Measurements from ENCODE around the gene SMIM24. TPM values are rescaled to one million over a fixed set of nuclear protein-coding genes. Genes with fewer than 3 reads are reported as not detected.
A peak's percentile ranks its signal among the peaks of the same experiment; 100 is the strongest.

The SMIM24 gene
- total and polyA plus RNA-seq, 9 of the 15 experiments (the other 6 are each of a cell fraction or from before 2014, with no cell fraction given), result 0.45 to 12.3 (median 1.4) TPM; not detected in 1

GRCh38 chr19:3503036-3503572, 22.8 kb upstream of the SMIM24 start (continued):
- TF ChIP-seq SMC3 (conservative IDR thresholded peaks at IDR 0.05; ENCODE audit: insufficient read depth, low read depth, low read length), result no peak
- no peak for TF ChIP-seq BACH1 (tag; IDR thresholded peaks at IDR 0.05)
- peak; percentile 73 for TF ChIP-seq ZNF316 (IDR thresholded peaks at IDR 0.05)
- no peak for TF ChIP-seq HEY1 (CRISPR knock-in tag; IDR thresholded peaks at IDR 0.05; ENCODE audit: borderline replicate concordance)
- TF ChIP-seq ZNF184 (CRISPR knock-in tag; IDR thresholded peaks at IDR 0.05), result no peak
- TF ChIP-seq NONO (IDR thresholded peaks at IDR 0.05; ENCODE audit: low read depth in 2 of 2, low read length in 1 of 2), result no peak
- peak; percentile 81 to 82 for TF ChIP-seq KDM1A (IDR thresholded peaks at IDR 0.05)
- no peak for TF ChIP-seq AFF1 (IDR thresholded peaks at IDR 0.05; ENCODE audit: low read depth in 1 of 2, partially characterized antibody in 2 of 2)
- TF ChIP-seq MTA3 (IDR thresholded peaks at IDR 0.05; ENCODE audit: borderline replicate concordance), result 0 out of 2 replicates have a peak, but pooled peaks have one; percentile 11
- no peak for TF ChIP-seq IRF1 (CRISPR knock-in tag; IDR thresholded peaks at IDR 0.05; ENCODE audit: borderline replicate concordance)
- TF ChIP-seq NEUROD1 (IDR thresholded peaks at IDR 0.05; ENCODE audit: borderline replicate concordance, low read depth, low read length, partially characterized antibody), result no peak
- no peak for TF ChIP-seq CC2D1A (IDR thresholded peaks at IDR 0.05)
- TF ChIP-seq GATAD2B (IDR thresholded peaks at IDR 0.05; ENCODE audit: borderline replicate concordance), result no peak
- 0 out of 4 replicates have a peak, but pooled peaks of 1 of the 2 experiments have one; percentile 34 for TF ChIP-seq ZNF639 (CRISPR knock-in tag; conservative IDR thresholded peaks at IDR 0.05 in 1 of 2, IDR thresholded peaks at IDR 0.05 in 1 of 2)
- no peak for TF ChIP-seq TOE1 (IDR thresholded peaks at IDR 0.05; ENCODE audit: borderline replicate concordance)
- no peak for TF ChIP-seq TOE1 (CRISPR knock-in tag; IDR thresholded peaks at IDR 0.05; ENCODE audit: borderline replicate concordance, low read depth)
- TF ChIP-seq MAFF (IDR thresholded peaks at IDR 0.05; ENCODE audit: low read length), result peak; percentile 25
- no peak for TF ChIP-seq ZNF174 (CRISPR knock-in tag; IDR thresholded peaks at IDR 0.05)
- TF ChIP-seq UBTF (IDR thresholded peaks at IDR 0.05; ENCODE audit: borderline replicate concordance in 1 of 2, low read depth in 2 of 2, low read length in 2 of 2), result no peak
- no peak for TF ChIP-seq CHD2 (IDR thresholded peaks at IDR 0.05; ENCODE audit: low read depth, low read length)
